Neuronal stem cell (in vitro differentiated cells): ENCODE measurements around the gene CCDC138.

Source experiments
- DNase-seq: peaks from one replicate; pipeline ENCODE4 v3.0.0-alpha.2; 2013; ENCODE audit warnings: low spot score
- H2AFZ ChIP-seq: one replicate; pipeline ENCODE4 v1.6.1; 2013; ENCODE audit warnings: mild to moderate bottlenecking, low read length, inconsistent platforms
- H2AK5ac ChIP-seq: 2 replicates; pipeline ENCODE4 v1.6.1; 2013; ENCODE audit warnings: low read depth, mild to moderate bottlenecking, inconsistent platforms, low read length, moderate library complexity, mixed read lengths
- H2BK120ac ChIP-seq: 2 replicates; pipeline ENCODE4 v1.6.1; 2013; ENCODE audit warnings: low read depth, mild to moderate bottlenecking, inconsistent platforms, low read length, moderate library complexity, mixed read lengths
- H2BK12ac ChIP-seq: one replicate; pipeline ENCODE4 v1.6.1; 2013; ENCODE audit warnings: low read length, inconsistent platforms
- H2BK15ac ChIP-seq: 2 replicates; pipeline ENCODE4 v1.6.1; 2013; ENCODE audit warnings: mild to moderate bottlenecking, low read length, inconsistent platforms, mixed read lengths
- H2BK5ac ChIP-seq: one replicate; pipeline ENCODE4 v1.6.1; 2013; ENCODE audit warnings: inconsistent platforms, mild to moderate bottlenecking, low read length, moderate library complexity
- H3K14ac ChIP-seq: one replicate; pipeline ENCODE4 v1.6.1; 2013; ENCODE audit warnings: low read length, inconsistent platforms
- H3K18ac ChIP-seq: 2 replicates; pipeline ENCODE4 v1.6.1; 2013; ENCODE audit warnings: low read length, inconsistent platforms
- H3K23ac ChIP-seq: 2 replicates; pipeline ENCODE4 v1.6.1; 2013; ENCODE audit warnings: low read depth, mild to moderate bottlenecking, mixed read lengths, low read length, inconsistent platforms; ENCODE audit not compliant: poor library complexity
- H3K27ac ChIP-seq: replicated peaks from 3 replicates; pipeline ENCODE4 v1.5.1; 2013; ENCODE audit warnings: low read length, inconsistent platforms
- H3K27me3 ChIP-seq, 3 experiments: 2 replicates each; pipeline ENCODE4 v1.6.1; 2013; ENCODE audit warnings: low read length in 3 of 3, mild to moderate bottlenecking in 2 of 3, inconsistent platforms in 1 of 3, low read depth in 1 of 3, mixed read lengths in 1 of 3, moderate library complexity in 1 of 3; ENCODE audit not compliant: control insufficient read depth in 3 of 3, insufficient read depth in 3 of 3
- H3K36me3 ChIP-seq, 2 donors: replicated peaks in 1 of 2; 2 replicates each; pipeline ENCODE4 v1.6.1; 2013; ENCODE audit warnings: low read length in 2 of 2; ENCODE audit not compliant: control insufficient read depth in 2 of 2, insufficient read depth in 2 of 2
- H3K4ac ChIP-seq: 2 replicates; pipeline ENCODE4 v1.6.1; 2013; ENCODE audit warnings: inconsistent platforms, mild to moderate bottlenecking, low read length, moderate library complexity
- H3K4me1 ChIP-seq, 2 donors: 1 replicate in 1 of 2; 2 replicates in 1 of 2; pipeline ENCODE4 v1.6.1; 2013; ENCODE audit warnings: low read length in 2 of 2, low read depth in 1 of 2; ENCODE audit not compliant: control insufficient read depth in 2 of 2, insufficient read depth in 1 of 2
- H3K4me2 ChIP-seq: one replicate; pipeline ENCODE4 v1.6.1; 2013; ENCODE audit warnings: mild to moderate bottlenecking, low read length, inconsistent platforms; ENCODE audit not compliant: insufficient read depth, poor library complexity, severe bottlenecking
- H3K4me3 ChIP-seq, 2 donors: 2 replicates each; pipeline ENCODE4 v1.5.1; 2013; ENCODE audit warnings: low read length in 2 of 2, mild to moderate bottlenecking in 2 of 2, inconsistent platforms in 1 of 2, moderate library complexity in 1 of 2
- H3K79me1 ChIP-seq: one replicate; pipeline ENCODE4 v1.6.1; 2013; ENCODE audit warnings: low read depth, mild to moderate bottlenecking, inconsistent platforms, low read length, moderate library complexity
- H3K9ac ChIP-seq: one replicate; pipeline ENCODE4 v1.6.1; 2013; ENCODE audit warnings: mild to moderate bottlenecking, low read depth, low read length, inconsistent platforms; ENCODE audit not compliant: poor library complexity
- H3K9me3 ChIP-seq, 2 donors: replicated peaks in 1 of 2; 2 replicates each; pipeline versions ENCODE3 to v1.6.1; 2013; ENCODE audit warnings: low read length in 2 of 2, mild to moderate bottlenecking in 2 of 2, inconsistent platforms in 1 of 2, low read depth in 1 of 2, mixed read lengths in 1 of 2, moderate library complexity in 1 of 2; ENCODE audit not compliant: control insufficient read depth in 2 of 2, insufficient read depth in 1 of 2
- H4K8ac ChIP-seq: one replicate; pipeline ENCODE4 v1.6.1; 2013; ENCODE audit warnings: low read depth, mild to moderate bottlenecking, inconsistent platforms, low read length, moderate library complexity
- H4K91ac ChIP-seq: one replicate; pipeline ENCODE4 v1.6.1; 2013; ENCODE audit warnings: low read length, low read depth, mild to moderate bottlenecking, inconsistent platforms; ENCODE audit not compliant: poor library complexity
- WGBS, 2 donors: extraction: QIAGEN DNeasy Blood & Tissue Kit; methylation state at CpG; one replicate each; pipeline ENCODE4 v1.1.7; 2013; ENCODE audit warnings: missing lambda C conversion rate in 2 of 2, mixed read lengths in 1 of 2; ENCODE audit not compliant: insufficient read length in 2 of 2, insufficient replicate concordance in 1 of 2; ENCODE audit errors: extremely low coverage in 2 of 2; 5-methylcytosine and 5-hydroxymethylcytosine counted together

The CCDC138 gene

GRCh38 chr2:108825254-108825653, 38.7 kb downstream of the CCDC138 start:
- Histone ChIP-seq H3K36me3 (peaks cover 0 to 83% of the 10 kb centered on the region in 2 donors), H3K4me1 (no peaks in the 10 kb centered on the region), H3K18ac (no peak overlapping the region), H3K27me3 (no peaks in the 10 kb centered on the region), H2BK12ac (no peak overlapping the region), H2BK120ac (no peak overlapping the region), H3K4me2 (no peak overlapping the region), H2AFZ (no peak overlapping the region), H2AK5ac (no peak overlapping the region), H4K8ac (no peak overlapping the region), H3K4me3 (no peak overlapping the region), H3K27ac (no peak overlapping the region), H3K9ac (no peak overlapping the region), H3K9me3 (peaks cover 0 to 4% of the 10 kb centered on the region in 2 donors), H3K14ac (no peak overlapping the region), H4K91ac (no peak overlapping the region), H2BK15ac (no peak overlapping the region), H2BK5ac (no peak overlapping the region), H3K23ac (no peak overlapping the region), H3K79me1 (no peaks in the 10 kb centered on the region), H3K4ac (no peak overlapping the region)
- DNase-seq = no peak
- WGBS, 2 donors = no CpG with 5 or more reads among the region's 4 CpGs

DNA sequence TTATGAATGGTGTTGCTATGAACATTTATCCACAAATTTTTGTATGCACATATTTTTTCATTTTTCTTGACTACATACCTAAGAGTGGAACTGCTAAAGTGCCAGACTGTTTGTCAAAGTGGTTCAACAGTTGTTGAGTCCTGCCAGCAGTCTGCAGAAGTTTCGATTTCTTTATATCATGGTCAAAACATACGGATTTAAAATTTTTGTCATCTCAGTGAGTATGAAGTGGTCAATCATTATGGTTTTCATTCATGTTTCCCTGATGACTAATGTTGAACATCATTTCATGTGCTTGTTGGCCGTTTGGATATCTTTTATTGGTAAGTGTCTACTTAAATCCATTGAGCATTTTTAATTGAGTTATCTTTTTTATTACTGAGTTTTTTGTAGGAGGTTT, 39.2 kb downstream of the CCDC138 start:
- H3K4me3 ChIP-seq = no peak overlapping the region
- H3K4me2 ChIP-seq = no peak overlapping the region
- no peak overlapping the region for H3K9ac ChIP-seq
- no peak for DNase-seq
- H2BK120ac ChIP-seq = no peak overlapping the region
- no peak overlapping the region for H2BK12ac ChIP-seq
- no peak overlapping the region for H3K14ac ChIP-seq
- H3K79me1 ChIP-seq = no peaks in the 10 kb centered on the region
- no peak overlapping the region for H2AK5ac ChIP-seq
- H2BK15ac ChIP-seq = no peak overlapping the region
- no peak overlapping the region for H3K23ac ChIP-seq
- no peak overlapping the region for H3K27ac ChIP-seq
- no peaks in the 10 kb centered on the region for H3K4me1 ChIP-seq
- no CpG with 5 or more reads among the region's 3 CpGs for WGBS, 2 donors
- no peaks in the 10 kb centered on the region for H3K9me3 ChIP-seq
- H3K36me3 ChIP-seq = peaks cover 0 to 78% of the 10 kb centered on the region in 2 donors
- no peak overlapping the region for H4K91ac ChIP-seq
- H3K18ac ChIP-seq = no peak overlapping the region
- H3K27me3 ChIP-seq = no peaks in the 10 kb centered on the region
- no peak overlapping the region for H3K4ac ChIP-seq
- H4K8ac ChIP-seq = no peak overlapping the region
- no peak overlapping the region for H2BK5ac ChIP-seq
- H2AFZ ChIP-seq = no peak overlapping the region

GRCh38 chr2:108829578-108830310, 43.2 kb downstream of the CCDC138 start:
- Histone ChIP-seq H3K9ac (no peak overlapping the region), H3K36me3 (peaks cover 0 to 46% of the 10 kb centered on the region in 2 donors), H3K14ac (no peak overlapping the region), H3K79me1 (no peaks in the 10 kb centered on the region), H2BK12ac (no peak overlapping the region), H3K27me3 (no peaks in the 10 kb centered on the region), H2AK5ac (no peak overlapping the region), H3K23ac (no peak overlapping the region), H2AFZ (no peak overlapping the region), H3K18ac (no peak overlapping the region), H2BK15ac (no peak overlapping the region), H3K4ac (no peak overlapping the region), H3K4me3 (no peak overlapping the region), H4K91ac (no peak overlapping the region), H4K8ac (no peak overlapping the region), H3K4me2 (no peak overlapping the region), H3K27ac (no peak overlapping the region), H3K4me1 (no peaks in the 10 kb centered on the region), H2BK5ac (no peak overlapping the region), H3K9me3 (no peaks in the 10 kb centered on the region), H2BK120ac (no peak overlapping the region)
- no CpG with 5 or more reads among the region's 4 CpGs for WGBS, 2 donors
- no peak for DNase-seq

- no peak for DNase-seq
- no peak overlapping the region for H3K4me3 ChIP-seq
- no peak overlapping the region for H2BK15ac ChIP-seq
These were observed 46.6 kb downstream of the CCDC138 start for GRCh38 chr2:108833219-108833618.

More at GRCh38 chr2:108833219-108833618, 46.6 kb downstream of the CCDC138 start:
- no peak overlapping the region for H3K4me2 ChIP-seq
- H3K79me1 ChIP-seq = no peaks in the 10 kb centered on the region
- H3K4me1 ChIP-seq = no peaks in the 10 kb centered on the region
- no peak overlapping the region for H3K4ac ChIP-seq
- H3K9me3 ChIP-seq = peaks cover 2 to 16% of the 10 kb centered on the region in 2 donors
- H2BK120ac ChIP-seq = no peak overlapping the region
- no peak overlapping the region for H2AFZ ChIP-seq
- no peak overlapping the region for H2BK12ac ChIP-seq
- no peak overlapping the region for H3K27ac ChIP-seq
- H2BK5ac ChIP-seq = no peak overlapping the region
- H3K23ac ChIP-seq = no peak overlapping the region
- no peak overlapping the region for H3K14ac ChIP-seq
- H4K91ac ChIP-seq = no peak overlapping the region
- no peak overlapping the region for H3K18ac ChIP-seq
- no peak overlapping the region for H4K8ac ChIP-seq
- no peaks in the 10 kb centered on the region for H3K27me3 ChIP-seq
- peaks cover 0 to 43% of the 10 kb centered on the region in 2 donors for H3K36me3 ChIP-seq
- no peak overlapping the region for H2AK5ac ChIP-seq
- no peak overlapping the region for H3K9ac ChIP-seq
